Activated CD8-positive, alpha-beta T cell treated with anti-CD3 and anti-CD28 coated beads for 36 hours (primary cell): ENCODE results near the gene TMEM203. TPM values are rescaled to one million over a fixed set of nuclear protein-coding genes. Genes with fewer than 3 reads are reported as not detected.

Experiments
- ATAC-seq: fragments of 200-7000 bp; cut with Tn5 transposase; one replicate; pipeline ENCODE4 v1.10.0; 2021; ENCODE audit warnings: mild to moderate bottlenecking, moderate library complexity
- CTCF ChIA-PET: fragments of 350-600 bp; sonication (Branson Sonifier 250); formaldehyde crosslinking; loops from one replicate; lab custom pipeline; 2021; ENCODE audit warnings: antibody characterized with exemption; lab: Charles Lee
- POLR2A ChIA-PET: fragments of 350-600 bp; sonication (Branson Sonifier 250); formaldehyde crosslinking; loops from one replicate; lab custom pipeline; 2021; ENCODE audit warnings: antibody characterized with exemption; lab: Charles Lee
- DNase-seq: peaks from one replicate; pipeline ENCODE4 v3.0.0-alpha.2; 2020
- H3K27ac Mint-ChIP-seq: one replicate; pipeline ENCODE4 v1.8.0; 2021; ENCODE audit warnings: mild to moderate bottlenecking, mixed read lengths
- H3K27me3 Mint-ChIP-seq: one replicate; pipeline ENCODE4 v1.8.0; 2021; ENCODE audit warnings: mixed read lengths
- H3K36me3 Mint-ChIP-seq: one replicate; pipeline ENCODE4 v1.8.0; 2021; ENCODE audit warnings: low read depth, mixed read lengths
- H3K4me1 Mint-ChIP-seq: one replicate; pipeline ENCODE4 v1.8.0; 2021; ENCODE audit warnings: low read depth, mixed read lengths
- H3K4me3 Mint-ChIP-seq: one replicate; pipeline ENCODE4 v1.8.0; 2021; ENCODE audit warnings: mild to moderate bottlenecking, moderate library complexity, mixed read lengths
- H3K9me3 Mint-ChIP-seq: one replicate; pipeline ENCODE4 v1.8.0; 2021; ENCODE audit warnings: mixed read lengths
- intact Hi-C: fragments of 100-400 bp; cut with micrococcal nuclease; formaldehyde crosslinking; loops from one replicate; pipeline ENCODE4 v1.10.0; 2022
- total RNA-seq, 2 experiments: library from RNA; stranded (reverse); gene quantifications; one replicate each; pipeline ENCODE4 v1.2.3, GENCODE V29; 2021
- TF ChIP-seq, protein P1 (sequence below): fragments of 200-600 bp; IDR thresholded peaks from one replicate; pipeline ENCODE4 v1.8.0; 2022; ENCODE audit warnings: antibody characterized with exemption, mild to moderate bottlenecking

Gene TMEM203
- total RNA-seq, 2 experiments from 2014 or later: 29.4 to 29.9 TPM

DNA sequence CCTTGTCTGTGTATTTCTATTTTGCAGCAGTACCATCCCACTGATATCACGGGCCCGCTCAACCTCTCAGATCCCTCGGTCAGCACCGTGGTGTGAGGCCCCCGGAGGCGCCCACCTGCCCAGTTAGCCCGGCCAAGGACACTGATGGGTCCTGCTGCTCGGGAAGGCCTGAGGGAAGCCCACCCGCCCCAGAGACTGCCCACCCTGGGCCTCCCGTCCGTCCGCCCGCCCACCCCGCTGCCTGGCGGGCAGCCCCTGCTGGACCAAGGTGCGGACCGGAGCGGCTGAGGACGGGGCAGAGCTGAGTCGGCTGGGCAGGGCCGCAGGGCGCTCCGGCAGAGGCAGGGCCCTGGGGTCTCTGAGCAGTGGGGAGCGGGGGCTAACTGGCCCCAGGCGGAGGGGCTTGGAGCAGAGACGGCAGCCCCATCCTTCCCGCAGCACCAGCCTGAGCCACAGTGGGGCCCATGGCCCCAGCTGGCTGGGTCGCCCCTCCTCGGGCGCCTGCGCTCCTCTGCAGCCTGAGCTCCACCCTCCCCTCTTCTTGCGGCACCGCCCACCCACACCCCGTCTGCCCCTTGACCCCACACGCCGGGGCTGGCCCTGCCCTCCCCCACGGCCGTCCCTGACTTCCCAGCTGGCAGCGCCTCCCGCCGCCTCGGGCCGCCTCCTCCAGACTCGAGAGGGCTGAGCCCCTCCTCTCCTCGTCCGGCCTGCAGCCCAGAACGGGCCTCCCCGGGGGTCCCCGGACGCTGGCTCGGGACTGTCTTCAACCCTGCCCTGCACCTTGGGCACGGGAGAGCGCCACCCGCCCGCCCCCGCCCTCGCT is 37.5 kb downstream of the TMEM203 start:
- Mint-ChIP-seq H3K4me3 (no peak overlapping the region), H3K4me1 (peaks cover 4% of the 10 kb centered on the region), H3K27me3 (peaks cover 28% of the 10 kb centered on the region), H3K36me3 (no peaks in the 10 kb centered on the region), H3K9me3 (no peaks in the 10 kb centered on the region), H3K27ac (no peak overlapping the region)
- CTCF ChIA-PET: interaction anchor here (0.8 to 1.0 kb wide), 2 partner anchors 17 to 55 kb away, joined by 3 read pairs; partner anchors contain the start of gene RNF208
- TF ChIP-seq, protein P1, sequence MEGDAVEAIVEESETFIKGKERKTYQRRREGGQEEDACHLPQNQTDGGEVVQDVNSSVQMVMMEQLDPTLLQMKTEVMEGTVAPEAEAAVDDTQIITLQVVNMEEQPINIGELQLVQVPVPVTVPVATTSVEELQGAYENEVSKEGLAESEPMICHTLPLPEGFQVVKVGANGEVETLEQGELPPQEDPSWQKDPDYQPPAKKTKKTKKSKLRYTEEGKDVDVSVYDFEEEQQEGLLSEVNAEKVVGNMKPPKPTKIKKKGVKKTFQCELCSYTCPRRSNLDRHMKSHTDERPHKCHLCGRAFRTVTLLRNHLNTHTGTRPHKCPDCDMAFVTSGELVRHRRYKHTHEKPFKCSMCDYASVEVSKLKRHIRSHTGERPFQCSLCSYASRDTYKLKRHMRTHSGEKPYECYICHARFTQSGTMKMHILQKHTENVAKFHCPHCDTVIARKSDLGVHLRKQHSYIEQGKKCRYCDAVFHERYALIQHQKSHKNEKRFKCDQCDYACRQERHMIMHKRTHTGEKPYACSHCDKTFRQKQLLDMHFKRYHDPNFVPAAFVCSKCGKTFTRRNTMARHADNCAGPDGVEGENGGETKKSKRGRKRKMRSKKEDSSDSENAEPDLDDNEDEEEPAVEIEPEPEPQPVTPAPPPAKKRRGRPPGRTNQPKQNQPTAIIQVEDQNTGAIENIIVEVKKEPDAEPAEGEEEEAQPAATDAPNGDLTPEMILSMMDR: no peak
- intact Hi-C loops: no loop called here
- ATAC-seq (peak; percentile 56), DNase-seq (no peak)
- POLR2A ChIA-PET: interaction anchor here (0.7 to 1.6 kb wide), 2 partner anchors 9 to 13 kb away, joined by 3 to 4 read pairs; no protein-coding TSS in a partner anchor

- H3K4me3 Mint-ChIP-seq: no peak overlapping the region
- DNase-seq (no peak), ATAC-seq (no peak)
- intact Hi-C loops: no loop called here
- no peak overlapping the region for H3K27ac Mint-ChIP-seq
- peaks cover 4% of the 10 kb centered on the region for H3K4me1 Mint-ChIP-seq
- H3K9me3 Mint-ChIP-seq: no peaks in the 10 kb centered on the region
- ChIA-PET CTCF (interaction anchor here (0.8 to 1.9 kb wide), 2 partner anchors 9 to 17 kb away, joined by 3 to 7 read pairs; no protein-coding TSS in a partner anchor), POLR2A (no interaction called here)
- H3K36me3 Mint-ChIP-seq: no peaks in the 10 kb centered on the region
- H3K27me3 Mint-ChIP-seq: peaks cover 31% of the 10 kb centered on the region
- TF ChIP-seq, protein P1: no peak
These were observed 38.1 kb downstream of the TMEM203 start for GRCh38 chr9:137167277-137167746.

GRCh38 chr9:137166380-137167229 is 38.8 kb downstream of the TMEM203 start:
- peaks cover 4% of the 10 kb centered on the region for H3K4me1 Mint-ChIP-seq
- CTCF ChIA-PET: interaction anchor here (1.1 to 1.9 kb wide), 2 partner anchors 10 to 12 kb away, joined by 3 to 7 read pairs; no protein-coding TSS in a partner anchor
- H3K27ac Mint-ChIP-seq: no peak overlapping the region

DNA sequence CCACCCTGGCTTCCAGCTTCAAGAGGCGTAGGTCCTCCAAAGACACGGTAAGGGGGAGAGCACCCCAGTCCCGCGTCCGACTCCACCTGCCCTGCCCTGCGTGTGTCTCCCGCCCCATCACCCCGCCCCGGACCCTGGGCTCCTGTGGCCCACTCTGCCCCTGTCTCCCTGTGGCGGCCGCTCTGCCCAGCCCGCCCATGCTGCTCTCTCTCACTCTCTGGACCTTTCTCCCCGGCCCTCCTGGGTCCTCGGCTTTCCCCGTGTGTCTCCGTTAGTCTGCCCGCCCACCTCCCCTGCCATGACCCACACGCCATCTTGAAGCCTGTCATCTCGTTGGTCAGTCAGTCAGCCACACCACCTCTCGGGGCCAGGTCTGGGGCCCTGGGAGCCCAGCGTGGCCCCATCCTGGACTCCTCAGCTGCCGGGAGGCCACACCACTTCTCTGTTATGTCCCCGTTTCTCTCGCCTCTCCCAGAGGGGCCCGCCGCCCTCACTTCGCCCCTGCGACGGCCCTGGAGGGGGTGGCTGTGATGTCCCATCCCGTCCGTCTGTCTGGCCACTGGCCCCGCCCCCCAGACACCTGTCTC is 40.1 kb downstream of the TMEM203 start:
- POLR2A ChIA-PET: no interaction called here
- ATAC-seq (no peak), DNase-seq (no peak)
- H3K27ac Mint-ChIP-seq: no peak overlapping the region
- H3K9me3 Mint-ChIP-seq: no peaks in the 10 kb centered on the region
- CTCF ChIA-PET: interaction anchor here (1.1 to 1.9 kb wide), 3 partner anchors 11 to 118 kb away, joined by 3 to 7 read pairs (median 3); no protein-coding TSS in a partner anchor
- TF ChIP-seq, protein P1: no peak
- intact Hi-C loops: no loop called here
- peaks cover 34% of the 10 kb centered on the region for H3K27me3 Mint-ChIP-seq
- H3K4me3 Mint-ChIP-seq: no peak overlapping the region
- H3K4me1 Mint-ChIP-seq: peaks cover 4% of the 10 kb centered on the region
- no peaks in the 10 kb centered on the region for H3K36me3 Mint-ChIP-seq

More at GRCh38 chr9:137166380-137167229, 38.8 kb downstream of the TMEM203 start:
- no peak overlapping the region for H3K4me3 Mint-ChIP-seq
- no peaks in the 10 kb centered on the region for H3K36me3 Mint-ChIP-seq
- DNase-seq (no peak), ATAC-seq (no peak)
- TF ChIP-seq, protein P1: no peak
- H3K9me3 Mint-ChIP-seq: no peaks in the 10 kb centered on the region
- peaks cover 34% of the 10 kb centered on the region for H3K27me3 Mint-ChIP-seq
- POLR2A ChIA-PET: interaction anchor here (1.1 kb wide), 1 partner anchor 13 kb away, joined by 3 read pairs; no protein-coding TSS in a partner anchor
- intact Hi-C loops: no loop called here
